Measurements from ENCODE around the gene ABHD17C. TPM values are rescaled to one million over a fixed set of nuclear protein-coding genes. Genes with fewer than 3 reads are reported as not detected.
A peak's percentile ranks its signal among the peaks of the same experiment; 100 is the strongest.

Gene ABHD17C
- total RNA-seq, 4 donors from 2014 or later, result 1.1 to 4.3 (median 2.1) TPM

DNA sequence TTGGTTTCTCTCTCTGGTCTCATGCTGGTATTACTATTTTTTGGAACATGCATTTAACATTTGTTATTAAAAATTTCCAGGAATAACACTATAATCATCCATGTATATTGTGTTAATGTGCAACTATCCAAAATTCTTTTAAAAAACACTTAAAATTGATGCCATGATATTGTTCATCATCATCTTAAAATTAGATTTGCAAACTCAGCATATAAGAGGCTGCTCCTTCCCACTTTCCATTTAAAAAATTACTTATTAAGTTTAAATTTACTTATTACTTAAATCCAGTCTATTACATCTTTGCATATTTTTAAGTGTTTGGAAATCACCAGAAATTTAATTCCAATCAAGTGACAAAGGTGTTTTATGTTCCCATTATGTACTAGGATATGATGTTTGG, 5.8 kb upstream of the ABHD17C start:
- DNase-seq (ENCODE audit: low spot score) (no peak), ATAC-seq (ENCODE audit: low FRiP score) (no peak)
- TF ChIP-seq, protein P1, sequence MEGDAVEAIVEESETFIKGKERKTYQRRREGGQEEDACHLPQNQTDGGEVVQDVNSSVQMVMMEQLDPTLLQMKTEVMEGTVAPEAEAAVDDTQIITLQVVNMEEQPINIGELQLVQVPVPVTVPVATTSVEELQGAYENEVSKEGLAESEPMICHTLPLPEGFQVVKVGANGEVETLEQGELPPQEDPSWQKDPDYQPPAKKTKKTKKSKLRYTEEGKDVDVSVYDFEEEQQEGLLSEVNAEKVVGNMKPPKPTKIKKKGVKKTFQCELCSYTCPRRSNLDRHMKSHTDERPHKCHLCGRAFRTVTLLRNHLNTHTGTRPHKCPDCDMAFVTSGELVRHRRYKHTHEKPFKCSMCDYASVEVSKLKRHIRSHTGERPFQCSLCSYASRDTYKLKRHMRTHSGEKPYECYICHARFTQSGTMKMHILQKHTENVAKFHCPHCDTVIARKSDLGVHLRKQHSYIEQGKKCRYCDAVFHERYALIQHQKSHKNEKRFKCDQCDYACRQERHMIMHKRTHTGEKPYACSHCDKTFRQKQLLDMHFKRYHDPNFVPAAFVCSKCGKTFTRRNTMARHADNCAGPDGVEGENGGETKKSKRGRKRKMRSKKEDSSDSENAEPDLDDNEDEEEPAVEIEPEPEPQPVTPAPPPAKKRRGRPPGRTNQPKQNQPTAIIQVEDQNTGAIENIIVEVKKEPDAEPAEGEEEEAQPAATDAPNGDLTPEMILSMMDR (IDR thresholded peaks at IDR 0.05), result no peak

DNA sequence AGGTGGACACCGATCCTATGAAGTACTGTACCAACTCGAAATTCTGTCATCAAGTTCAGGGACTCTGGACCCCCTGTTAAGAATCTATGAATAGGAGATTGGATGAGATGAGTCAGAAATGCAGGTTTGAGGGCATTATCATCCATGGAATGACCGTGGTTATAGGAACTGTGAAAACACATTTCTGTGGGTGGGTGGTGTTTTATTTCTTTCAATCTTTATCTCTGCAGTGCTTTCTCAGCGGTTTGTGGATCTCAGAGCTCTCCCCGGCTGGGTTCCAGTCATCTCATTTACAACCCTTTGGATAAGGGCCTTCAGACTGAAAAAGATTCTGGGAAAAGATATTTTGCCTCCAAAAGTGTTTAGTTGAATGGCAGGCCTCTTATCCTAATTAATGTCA, 5.4 kb upstream of the ABHD17C start:
- TF ChIP-seq, protein P1 (IDR thresholded peaks at IDR 0.05), result no peak
- DNase-seq (ENCODE audit: low spot score), result no peak
- no peak for ATAC-seq (ENCODE audit: low FRiP score)

DNA sequence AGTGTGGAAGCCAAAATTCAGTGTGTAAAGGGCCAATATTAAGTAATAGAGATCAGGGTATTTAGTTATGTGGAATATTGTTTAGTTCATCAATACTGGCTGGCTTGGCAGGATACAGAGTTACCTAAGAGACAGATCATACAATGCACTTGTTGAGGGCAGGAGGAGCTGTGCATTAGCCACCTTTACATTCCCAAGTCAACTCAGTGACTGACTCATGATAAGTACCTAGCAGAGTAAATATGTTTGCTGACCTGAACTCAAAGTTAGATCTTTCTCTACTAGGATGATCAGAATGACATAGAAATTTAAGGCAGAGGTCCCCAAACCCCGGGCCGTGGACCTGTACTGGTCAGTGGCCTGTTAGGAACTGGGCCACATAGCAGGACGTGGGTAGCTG, 3.5 kb upstream of the ABHD17C start:
- TF ChIP-seq, protein P1 (IDR thresholded peaks at IDR 0.05), result no peak
- DNase-seq (ENCODE audit: low spot score), result no peak
- no peak for ATAC-seq (ENCODE audit: low FRiP score)

DNA sequence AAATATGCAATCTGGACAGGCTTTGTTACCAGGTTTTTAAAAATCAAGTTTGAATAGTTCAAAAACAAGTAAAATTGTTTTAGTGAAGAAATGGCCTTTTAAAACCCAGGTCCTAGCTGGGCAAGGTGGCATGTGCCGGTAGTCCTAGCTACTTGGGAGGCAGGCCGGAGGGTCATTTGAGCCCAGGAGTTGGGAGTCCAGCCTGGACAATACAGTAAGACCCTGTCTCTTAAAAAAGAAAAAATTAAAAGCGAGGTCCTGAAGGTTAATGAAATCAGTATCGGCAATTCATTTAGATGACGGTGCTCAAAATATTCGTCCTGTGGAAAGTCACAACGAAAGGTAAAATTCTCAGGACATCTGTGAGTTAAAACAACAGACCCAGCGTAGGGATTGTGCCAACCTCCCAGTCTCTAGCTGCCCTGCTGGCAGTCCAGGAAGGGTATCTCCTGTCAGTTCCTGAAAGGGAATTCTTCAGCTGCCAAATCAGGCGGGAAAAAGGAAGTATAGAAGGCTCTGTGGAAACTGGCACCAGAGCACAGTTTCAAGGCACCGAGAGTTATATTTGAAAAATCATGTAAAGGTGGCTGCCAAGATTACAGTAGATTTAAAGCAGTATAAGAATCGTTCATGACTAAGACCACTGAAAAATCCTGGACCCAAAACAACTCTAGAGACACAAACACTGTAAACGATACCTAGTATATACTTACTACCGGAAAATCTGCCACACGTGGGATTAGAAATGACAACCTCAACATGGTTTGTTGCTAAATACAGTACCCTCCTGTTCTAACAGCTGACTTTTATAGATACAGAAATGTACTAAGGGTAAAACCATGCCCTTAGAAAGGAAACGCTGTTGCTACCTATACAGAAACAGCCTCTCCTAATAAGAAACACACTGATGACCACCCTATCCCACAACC, 1.2 kb upstream of the ABHD17C start:
- no peak for ATAC-seq (ENCODE audit: low FRiP score)
- TF ChIP-seq, protein P1 (IDR thresholded peaks at IDR 0.05), result no peak
- no peak for DNase-seq (ENCODE audit: low spot score)

DNA sequence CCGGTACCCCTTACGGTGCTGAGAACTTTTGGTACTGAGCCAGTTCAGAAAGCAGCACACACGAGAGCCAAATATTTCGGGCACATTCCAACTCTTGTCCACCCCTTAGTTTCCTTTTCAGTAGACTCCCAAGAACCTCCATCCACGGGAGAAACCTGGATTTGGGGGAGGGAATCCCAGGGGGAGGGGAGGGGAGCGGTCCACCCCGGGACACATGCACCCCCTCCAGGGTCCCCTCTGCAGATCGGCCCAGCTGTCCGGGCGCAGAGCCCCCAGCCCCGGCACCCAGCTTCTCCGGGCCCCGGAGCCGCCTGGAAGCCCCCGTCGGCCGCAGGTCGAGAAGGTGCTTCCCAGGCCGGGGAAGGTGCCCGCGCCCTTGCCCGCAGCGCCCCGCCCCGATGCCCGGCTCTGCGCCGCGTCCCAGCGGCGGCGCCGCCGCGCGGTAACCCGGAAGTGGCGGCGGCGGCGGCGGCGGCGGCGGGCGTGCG, 455 bp upstream of the ABHD17C start:
- no peak for DNase-seq (ENCODE audit: low spot score)
- TF ChIP-seq, protein P1 (IDR thresholded peaks at IDR 0.05), result no peak
- peak; percentile 65 for ATAC-seq (ENCODE audit: low FRiP score)

DNA sequence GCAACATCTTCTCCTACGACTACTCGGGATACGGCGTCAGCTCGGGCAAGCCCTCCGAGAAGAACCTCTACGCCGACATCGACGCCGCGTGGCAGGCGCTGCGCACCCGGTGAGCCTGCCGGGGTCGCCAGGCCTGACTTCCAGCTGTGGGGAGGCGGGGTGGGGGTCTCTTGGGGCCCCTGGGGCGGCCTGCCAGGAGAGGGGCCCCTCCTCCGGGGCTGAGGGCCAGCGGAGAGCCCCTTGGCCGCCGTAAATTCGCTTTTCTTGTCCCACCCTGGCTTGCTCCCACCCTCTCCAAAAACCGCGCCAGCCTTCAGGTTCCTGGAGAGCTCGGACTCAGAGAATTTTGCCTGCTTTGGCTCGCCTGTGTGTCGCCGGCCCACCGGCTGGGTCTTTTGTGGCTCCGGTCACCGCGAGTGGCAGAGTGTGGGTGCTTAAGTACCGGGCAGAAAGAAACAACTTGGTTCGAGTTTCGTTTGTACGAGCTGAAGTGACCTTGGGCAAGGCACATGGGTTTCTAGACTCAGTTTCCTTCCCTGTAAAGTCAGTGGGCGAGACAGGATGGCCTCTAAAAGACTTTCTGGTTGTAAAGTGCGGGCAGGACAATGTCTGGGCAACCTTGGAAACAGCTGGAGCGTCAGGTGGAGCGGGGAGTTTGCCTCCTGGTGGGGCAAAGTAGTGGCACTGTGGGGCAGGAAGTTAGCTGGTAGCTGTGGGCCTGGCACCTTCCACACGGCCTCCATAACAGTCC, 976 bp downstream of the ABHD17C start:
- DNase-seq (ENCODE audit: low spot score), result no peak

More for the DNA sequence above, 976 bp downstream of the ABHD17C start:
- no peak for ATAC-seq (ENCODE audit: low FRiP score)
- TF ChIP-seq, protein P1 (IDR thresholded peaks at IDR 0.05), result no peak
